TTC549 (cell line): ENCODE results near the gene ATP9B.

Experiments used
- FAIRE-seq: peaks from 2 replicates; lab custom pipeline; 2012; peaks lifted over from hg19 to GRCh38; lab: Jason Lieb, UNC

ATP9B gene

DNA sequence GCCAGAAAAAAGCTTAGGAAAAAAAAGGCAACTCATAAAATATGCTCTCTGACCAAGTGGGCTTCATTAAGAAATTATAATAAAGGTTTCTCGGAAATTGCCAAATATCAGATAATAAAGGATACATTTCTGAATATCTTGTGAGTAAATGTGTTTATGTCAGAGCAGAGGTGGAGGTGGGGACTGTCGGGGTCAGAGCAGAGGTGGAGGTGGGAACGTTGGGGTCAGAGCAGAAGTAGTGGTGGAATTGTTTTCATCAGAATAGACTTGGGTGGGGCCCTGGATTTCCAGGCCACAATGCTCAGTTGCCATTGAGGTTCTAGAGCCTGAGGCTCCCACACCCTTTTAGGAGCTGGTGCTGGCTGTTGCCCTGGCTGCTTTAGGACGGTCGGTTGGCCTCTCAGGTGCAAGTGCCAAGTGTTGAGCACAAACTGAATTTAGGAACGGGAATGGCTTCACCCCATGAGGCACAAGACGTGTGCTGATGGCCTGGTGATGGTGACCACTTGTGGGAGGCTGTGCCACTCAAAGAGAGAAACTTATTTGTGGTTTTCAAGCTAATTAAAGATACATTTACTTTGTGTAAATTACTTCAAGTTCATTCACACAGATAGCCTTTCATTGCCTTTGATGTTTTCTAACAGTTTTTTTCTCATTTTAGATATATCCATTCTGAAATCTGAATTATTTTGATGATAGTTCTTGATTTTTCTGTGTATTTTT lies 131.5 kb downstream of the ATP9B start:
- FAIRE-seq = no peak

DNA sequence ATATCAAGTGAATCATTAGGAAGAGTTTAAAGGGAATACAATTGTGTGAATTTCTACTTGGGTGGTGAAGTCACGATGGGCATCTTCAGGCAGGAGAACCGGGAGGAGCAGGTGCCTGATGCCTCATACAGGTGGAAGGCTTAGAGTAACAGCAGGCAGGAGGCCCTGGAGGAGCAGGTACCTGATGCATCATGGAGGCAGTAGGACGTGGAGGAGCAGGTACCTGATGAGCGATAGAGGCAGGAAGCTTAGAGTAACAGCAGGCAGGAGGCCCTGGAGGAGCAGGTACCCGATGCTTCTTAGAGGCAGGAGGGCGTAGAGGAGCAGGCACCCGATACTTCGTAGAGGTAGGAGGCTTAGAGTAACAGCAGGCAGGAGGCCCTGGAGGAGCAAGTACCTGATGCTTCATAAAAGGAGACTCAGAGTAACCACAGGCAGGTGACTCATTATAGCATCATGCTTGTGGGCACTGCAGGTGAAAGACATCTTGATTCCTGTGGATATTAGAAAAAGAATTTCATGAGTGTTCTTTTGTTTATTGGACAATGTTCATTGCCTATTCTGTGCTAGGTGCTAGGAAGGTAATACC lies 133.9 kb downstream of the ATP9B start:
- FAIRE-seq = no peak

DNA sequence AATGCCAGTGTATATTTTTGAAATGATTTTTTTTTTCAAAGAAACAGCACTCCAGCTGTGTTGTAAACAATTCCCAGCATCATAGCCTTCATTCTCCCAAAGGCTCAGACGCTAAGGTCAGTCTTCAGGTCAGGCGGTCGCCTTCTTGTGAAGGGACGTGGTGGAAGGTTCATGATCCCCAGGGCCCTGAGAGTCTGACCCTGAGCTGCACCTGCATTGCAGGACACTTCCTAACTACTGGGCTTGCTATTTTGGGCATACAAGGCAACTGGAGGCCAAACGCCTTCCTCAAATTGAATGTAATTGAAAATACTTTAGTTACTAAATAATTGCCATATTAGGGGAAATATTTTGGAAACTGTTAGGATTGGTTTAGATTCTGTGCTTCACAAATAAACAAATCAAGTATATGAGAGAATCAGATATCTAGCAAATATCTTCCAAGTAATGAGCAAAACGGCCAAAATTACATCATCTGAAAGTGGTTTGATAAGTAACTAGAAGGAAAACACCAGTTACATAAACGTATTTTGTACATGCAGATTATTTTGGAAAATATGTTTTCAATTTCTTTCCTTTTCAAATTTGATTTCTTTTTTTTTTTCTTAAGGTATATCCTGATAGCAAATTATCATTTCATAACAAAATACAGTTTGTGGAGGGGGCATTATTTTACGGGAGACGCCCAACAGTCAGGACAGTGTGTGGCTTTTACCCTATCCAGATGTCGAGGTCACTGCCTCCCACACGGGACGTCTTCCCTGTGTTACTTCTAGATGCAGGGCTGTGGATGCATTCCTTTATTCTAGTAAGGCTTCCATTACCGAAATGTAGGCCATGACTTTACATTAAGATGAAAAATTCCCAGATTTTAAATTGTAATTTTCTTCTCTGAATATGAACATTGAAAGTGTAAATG lies 136.0 kb downstream of the ATP9B start:
- no peak for FAIRE-seq

GRCh38 chr18:79206444-79206843 lies 137.2 kb downstream of the ATP9B start:
- no peak for FAIRE-seq

DNA sequence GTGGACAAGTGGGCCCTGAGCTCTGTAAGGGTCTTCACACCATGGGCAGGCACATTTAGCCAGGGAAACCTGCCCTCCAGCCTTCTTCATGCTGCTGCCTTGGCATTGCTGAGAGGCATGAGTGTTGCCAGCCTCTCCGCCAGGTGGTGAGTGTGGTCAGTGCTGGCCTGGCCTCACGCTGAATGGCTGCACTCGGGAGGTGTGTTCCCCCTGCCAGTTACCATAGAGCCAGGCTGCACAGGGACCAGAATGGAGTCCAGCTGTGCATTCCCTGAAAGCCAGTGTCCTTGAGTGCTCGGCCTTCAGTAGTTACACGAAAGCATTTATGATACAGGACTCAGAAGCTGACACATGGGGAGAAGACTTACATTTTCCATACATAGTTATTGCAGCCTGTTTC lies 139.7 kb downstream of the ATP9B start:
- FAIRE-seq = no peak

DNA sequence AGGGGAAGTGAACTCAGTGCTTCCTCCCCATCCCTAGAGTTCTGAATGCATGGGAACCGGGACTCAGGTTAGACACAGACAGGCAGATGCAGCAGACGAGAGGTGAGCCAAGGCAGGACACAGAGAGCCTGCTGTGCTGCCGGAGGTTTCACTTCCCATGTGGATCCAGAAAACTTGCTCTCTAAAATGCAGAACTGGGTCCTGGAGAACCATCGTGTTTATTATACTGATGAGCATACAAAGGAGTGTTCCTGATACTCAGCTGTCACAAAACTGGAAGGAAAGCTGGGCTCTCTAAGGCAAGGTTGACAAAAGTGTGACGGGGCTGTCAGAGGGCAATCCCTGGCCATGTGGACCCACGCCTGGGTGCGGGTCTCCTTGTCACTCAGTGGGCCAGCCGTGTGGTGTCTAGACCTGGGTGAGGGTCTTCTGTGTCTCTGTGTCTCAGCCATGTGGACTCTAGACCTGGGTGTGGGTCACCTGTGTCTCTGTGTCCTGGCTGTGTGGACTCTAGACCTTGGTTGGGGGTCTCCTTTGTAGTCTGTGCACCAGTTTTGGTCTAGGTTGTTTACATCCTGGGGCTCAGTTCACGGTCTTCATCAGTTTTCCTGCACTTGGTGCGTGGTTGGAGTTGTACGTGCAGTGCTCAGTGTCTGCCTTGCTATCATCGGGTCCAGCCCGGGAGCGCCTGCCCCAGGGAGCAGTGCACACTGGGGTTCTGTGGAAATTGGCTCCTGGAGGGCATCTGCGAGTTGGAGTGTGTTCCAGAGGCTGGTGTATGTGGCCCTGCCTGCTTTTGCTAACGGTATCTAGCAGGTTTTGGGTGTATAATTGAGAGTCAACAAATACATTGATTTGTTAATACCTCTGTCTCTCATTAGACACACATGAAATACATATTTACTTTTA lies 141.1 kb downstream of the ATP9B start:
- no peak for FAIRE-seq

GRCh38 chr18:79211844-79212243 lies 142.7 kb downstream of the ATP9B start:
- no peak for FAIRE-seq

DNA sequence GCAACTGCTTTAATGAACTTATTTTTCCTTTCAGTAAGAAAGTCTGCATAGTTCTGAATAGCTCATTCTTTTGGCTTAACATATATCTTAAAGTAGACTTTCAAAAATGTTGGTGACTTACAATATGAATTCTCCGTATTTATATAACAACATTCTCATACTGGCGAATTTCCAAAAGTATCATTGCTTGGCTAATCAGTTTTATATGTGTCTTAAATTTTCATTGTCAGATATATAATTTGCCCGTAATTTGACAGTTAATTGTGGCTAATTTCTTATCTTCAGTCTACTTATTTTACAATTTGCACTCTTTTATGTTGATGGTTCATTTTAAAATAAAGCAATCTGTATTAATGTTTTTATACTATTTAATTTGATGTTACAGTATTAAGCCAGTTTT lies 144.9 kb downstream of the ATP9B start:
- no peak for FAIRE-seq

DNA sequence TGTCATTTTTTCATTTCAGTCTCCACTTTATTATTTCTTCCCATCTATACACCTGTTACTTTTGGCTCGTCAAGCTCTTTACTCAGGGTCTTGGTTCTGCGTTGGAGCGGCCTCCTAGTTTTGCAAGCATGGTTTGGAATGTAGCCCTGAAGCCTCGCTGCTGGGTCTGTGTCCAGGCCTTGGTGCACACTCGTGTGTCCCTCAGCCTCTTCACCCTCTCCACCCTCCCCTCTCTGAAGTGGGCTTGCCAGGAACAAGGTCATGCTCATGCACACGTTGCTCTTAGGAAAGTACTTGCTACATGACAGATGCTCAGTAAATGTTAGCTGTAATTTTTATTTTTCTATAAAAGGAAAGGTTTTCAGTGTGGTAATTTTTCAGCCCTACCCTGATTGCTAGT lies 147.0 kb downstream of the ATP9B start:
- FAIRE-seq = no peak

DNA sequence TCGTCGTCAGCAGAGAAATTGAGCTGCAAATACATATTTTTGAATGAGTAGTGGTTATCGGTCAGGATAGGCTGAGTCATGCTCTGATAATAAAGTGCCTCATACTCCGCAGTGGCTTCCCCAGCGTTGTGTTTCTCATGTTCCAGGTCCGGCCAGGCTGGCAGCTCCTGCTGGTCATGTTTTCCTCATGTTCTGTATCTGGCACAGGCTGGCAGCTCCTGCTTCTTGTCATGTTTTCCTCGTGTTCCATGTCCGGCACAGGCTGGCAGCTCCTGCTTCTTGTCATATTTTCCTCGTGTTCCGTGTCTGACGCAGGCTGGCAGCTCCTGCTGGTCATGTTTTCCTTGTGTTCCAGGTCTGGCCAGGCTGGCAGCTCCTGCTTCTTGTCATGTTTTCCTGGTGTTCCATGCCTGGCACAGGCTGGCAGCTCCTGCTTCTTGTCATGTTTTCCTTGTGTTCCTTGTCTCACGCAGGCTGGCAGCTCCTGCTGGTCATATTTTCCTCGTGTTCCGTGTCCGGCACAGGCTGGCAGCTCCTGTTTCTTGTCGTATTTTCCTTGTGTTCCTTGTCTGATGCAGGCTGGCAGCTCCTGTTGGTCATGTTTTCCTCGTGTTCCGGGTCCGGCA lies 148.9 kb downstream of the ATP9B start:
- FAIRE-seq = no peak

- no peak for FAIRE-seq
Observed at GRCh38 chr18:79218605-79219190, 149.5 kb downstream of the ATP9B start.

DNA sequence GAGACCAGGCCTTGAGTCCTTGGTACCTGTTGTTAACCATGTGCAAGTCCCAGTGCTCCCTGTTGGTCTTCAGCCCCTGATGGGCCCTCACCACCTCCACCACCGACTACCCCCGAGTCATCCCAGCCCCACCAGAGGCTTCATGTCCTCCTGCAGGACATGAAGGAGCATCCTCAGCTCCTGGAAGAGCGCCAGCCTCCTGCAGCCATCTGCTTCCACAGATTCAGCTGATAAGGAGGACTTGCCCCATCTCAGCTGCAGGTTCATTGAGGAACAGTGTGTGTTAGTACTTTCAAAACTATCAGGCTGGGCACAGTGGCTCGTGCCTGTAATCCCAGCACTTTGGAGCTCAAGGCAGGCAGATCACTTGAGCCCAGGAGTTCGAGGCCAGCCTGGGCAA lies 151.9 kb downstream of the ATP9B start:
- FAIRE-seq = no peak

- no peak for FAIRE-seq
Observed at GRCh38 chr18:79222790-79223189, 153.6 kb downstream of the ATP9B start.

GRCh38 chr18:79223431-79223830 lies 154.2 kb downstream of the ATP9B start:
- no peak for FAIRE-seq

DNA sequence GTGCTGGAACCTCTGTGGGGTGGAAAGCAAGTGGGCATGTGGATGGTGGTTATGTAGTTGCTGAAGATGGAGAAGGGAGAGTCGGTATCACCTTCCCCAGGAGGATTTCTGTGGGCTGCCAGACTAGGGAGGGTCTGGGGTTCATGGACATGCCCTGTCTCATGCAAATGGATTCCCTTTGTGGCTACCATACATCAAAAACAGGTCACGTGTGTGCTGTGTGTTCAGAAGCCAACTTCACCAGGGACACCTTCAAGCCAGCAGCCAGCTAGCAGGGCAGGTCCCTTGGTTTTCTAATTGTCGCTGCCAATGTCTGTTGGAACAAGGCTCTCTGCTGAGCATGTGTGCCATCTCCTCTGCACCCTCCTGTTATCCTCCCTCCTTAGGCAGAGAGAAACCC lies 155.2 kb downstream of the ATP9B start:
- no peak for FAIRE-seq

DNA sequence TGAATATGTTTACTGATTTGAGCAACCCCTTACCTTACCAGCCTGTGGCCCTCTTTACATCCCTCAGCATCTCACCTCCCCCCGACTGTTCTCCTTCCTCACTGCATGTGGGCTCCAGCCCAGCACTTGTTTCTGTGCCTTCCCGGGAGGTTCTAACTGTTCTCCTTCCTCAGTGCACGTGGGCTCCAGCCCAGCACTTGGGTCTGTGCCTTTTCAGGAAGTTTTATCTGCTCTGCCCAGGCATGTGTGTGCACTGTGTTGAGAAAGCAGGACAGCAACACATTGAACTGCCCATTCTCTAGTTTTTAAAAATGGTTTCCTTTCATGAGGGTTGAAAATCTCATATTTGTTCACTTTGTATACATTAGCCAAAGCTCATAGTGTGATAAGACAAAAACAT lies 158.4 kb downstream of the ATP9B start:
- FAIRE-seq = no peak

- FAIRE-seq = no peak
Observed at GRCh38 chr18:79229431-79229830, 160.2 kb downstream of the ATP9B start.

DNA sequence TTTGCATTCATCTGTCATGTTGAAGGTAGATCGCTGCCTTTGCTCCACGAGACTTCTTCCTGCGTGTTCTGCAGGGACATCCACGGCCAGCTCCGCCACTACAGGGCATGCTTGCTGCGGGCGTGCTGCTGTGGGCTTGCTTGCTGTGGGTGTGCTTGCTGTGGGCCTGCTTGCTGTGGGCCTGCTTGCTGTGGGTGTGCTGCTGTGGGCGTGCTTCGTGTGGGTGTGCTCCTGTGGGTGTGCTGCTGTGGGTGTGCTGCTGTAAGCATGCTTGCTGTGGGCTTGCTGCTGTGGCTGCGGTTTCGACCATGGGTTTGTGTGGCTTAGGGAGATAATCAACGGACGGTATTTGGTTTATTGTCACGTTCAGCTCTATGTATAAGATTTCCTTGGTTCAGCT lies 165.2 kb downstream of the ATP9B start:
- no peak for FAIRE-seq

DNA sequence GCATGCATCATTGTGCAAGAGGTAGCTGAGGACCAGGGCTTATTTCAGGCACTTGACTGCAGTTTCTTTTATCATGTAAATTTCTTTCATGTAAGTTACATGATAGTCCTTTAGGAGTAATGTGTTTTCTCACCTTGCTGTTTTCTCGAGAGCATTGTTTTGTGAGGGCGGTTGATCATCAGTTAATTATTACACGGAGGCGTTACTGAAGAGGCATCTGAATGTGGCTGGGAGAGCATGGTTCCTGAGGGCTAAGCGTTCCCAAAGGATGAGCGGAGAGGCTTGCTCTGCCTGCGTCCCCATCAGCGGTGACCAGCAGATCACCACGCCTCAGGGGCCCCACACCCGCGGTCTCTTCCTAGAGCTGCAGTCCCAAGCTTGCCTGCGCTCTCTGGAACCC lies 170.4 kb downstream of the ATP9B start:
- FAIRE-seq = no peak

- FAIRE-seq = no peak
Observed at GRCh38 chr18:79241755-79242154, 172.6 kb downstream of the ATP9B start.

DNA sequence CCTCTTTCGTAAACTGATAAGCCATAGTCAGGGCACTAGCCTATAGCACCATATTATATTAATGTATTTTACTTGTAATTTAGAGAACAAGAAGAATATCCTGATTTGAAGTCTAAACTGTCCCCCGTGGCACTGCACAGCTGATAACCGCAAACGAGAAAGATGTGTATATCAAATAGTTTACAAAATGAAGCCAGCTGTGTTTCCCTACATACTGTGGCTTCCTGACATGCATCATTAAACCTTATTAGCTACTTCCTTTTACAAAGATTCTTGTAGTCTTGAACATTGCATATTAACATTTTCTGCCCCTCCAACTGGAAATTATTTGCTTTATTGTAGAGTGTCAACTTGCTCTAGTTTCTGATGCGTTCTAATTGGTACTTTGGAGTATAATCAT lies 173.1 kb downstream of the ATP9B start:
- no peak for FAIRE-seq
